NOMO-1 (cell line): ENCODE data around the gene LGI4.

Experiments
- DNase-seq, 2 experiments: peaks; one replicate each; lab custom pipeline; 2025; ENCODE audit not compliant: unreplicated experiment in 2 of 2; lab: John Stamatoyannopoulos, UW

Gene LGI4

DNA sequence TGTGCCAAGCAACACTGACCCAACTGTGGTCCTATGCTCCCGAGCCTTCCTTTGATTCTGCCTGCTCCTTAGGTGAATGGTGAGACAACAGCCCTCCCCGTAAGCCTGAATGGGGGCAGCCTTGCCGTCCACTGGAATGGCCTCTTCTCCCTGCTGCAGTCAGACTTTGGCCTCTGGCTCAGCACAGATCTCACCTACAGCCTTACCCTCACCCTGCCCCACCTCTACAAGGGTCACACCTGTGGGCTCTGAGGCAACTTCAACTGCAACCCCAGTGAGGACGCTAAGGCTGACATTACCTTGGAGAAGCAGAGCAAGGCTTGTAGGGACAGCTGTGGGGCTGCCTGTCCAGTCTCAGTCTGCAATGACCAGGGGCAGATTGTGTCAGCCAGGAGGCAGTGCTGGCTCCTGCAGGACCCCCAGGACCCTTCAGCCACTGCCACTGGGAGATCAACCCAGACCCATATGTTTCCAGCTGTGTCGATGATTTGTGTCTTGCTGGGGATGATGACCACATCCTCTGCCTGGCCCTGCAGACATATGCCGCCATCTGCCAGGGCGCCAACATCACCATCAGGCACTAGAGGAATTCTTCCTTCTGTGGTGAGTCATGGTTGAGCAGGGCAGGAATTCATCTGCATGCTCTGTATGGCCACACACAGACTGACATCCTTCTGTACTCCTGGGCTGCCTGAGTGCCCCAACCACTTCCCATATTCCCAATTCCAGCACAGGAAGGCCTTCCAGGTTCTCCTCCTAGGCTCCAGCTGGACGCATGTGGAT lies 46.5 kb downstream of the LGI4 start:
- no peak for DNase-seq

DNA sequence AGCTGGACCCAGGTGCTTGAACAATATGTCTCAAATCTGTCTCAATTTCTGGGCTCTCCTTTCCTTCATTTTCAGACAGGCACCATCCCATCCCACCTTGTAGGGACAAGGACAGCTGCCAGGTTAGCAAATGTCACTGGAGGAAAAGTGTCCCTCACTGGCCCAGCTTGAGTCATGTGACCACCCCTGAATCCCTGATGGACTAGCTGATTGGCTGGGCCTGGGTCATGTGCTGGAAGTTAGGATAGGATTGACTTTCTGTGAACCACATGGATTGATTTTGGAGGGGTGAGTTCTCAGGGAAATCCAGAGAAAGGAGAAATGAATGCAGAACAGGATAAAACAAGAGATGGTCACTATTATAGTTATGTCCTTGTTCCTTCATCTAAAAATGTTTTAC lies 47.5 kb downstream of the LGI4 start:
- no peak for DNase-seq

DNA sequence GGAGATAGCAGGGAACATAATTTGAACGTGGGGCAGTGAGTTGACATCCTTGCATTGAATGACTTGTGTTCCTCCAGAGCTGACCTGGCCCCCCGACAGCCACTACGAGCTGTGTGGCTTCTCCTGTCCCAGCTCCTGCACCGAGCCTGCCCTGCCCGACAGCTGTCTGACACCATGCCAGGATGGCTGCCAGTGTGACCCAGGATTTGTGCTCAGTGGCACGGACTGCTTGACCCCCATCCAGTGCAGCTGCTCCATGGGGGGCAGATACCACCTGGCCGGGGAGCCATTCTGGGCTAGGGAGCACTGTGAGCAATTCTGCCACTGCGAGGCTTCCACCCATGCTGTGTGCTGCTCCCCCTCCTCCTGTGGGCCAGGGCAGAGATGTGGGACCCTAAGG lies 48.4 kb downstream of the LGI4 start:
- no peak for DNase-seq

DNA sequence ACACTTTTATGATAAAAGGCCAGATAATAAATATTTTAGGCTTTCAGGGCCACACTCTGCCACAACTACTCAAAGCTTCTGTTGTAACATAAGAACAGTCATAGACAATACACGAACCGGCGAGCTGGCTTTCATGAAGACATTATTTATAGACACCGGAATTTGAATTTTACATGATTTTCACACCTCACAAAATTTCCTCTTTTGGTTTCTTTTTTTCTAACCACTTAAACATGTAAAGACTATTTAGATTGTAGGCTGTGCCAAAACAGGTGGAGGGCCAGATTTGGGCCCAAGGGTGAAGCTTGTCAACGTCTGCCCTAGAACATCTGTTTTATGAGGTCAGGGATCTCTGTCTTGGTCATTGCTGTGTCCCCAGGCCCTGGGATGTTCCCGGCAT lies 48.9 kb downstream of the LGI4 start:
- DNase-seq = no peak

DNA sequence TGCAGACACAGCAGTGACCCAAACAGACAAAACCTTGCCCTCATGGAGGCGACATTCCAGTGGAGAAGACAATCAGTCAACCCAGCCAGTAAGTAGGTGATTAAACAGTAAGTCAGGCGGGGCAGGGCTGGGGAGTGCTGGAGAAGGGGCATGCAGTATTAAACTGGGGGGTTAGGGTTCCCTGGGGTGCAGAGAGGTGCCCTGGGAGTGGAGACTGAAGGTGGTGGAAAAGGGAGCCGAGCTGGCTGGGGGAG lies 50.4 kb downstream of the LGI4 start:
- no peak for DNase-seq

DNA sequence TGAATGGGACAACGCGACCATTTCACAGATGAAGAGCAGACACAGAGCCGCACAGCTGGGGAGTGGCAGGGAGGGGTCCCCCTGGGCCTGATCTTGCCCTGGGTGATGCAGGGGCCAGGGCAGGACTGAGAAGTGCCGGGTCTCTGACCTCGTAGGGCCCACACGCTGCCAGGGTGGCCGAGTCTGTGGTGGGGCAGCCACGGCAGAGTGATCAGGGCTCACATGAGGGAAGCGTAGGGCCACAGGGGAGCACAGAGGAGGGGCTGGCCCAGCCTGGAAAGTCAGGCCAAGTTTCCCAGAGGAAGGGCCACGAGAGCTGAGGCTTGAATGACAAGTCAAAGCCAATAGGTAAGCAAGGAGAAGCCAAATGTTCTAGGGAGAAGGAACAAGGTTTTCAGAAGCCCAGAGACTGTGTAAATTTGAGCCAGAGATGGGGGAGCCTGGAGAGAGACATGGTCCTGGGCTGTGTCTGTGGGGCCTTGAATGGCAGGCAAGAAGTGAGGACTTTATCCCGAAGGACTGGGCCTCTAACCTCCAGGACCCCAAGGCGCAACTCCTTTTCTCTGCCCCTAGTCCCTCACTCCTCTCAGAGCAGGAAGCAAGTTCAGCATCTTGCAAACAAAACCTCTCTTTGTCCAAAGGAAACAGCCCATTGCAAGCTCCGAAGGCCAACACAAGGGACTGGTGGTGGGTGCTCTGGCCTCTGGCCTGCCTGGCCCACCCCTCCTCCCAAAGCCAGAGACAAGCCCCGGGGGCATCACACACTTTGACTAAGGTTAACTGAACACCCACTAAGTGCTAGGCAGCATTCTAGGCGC lies 51.0 kb downstream of the LGI4 start:
- no peak for DNase-seq

DNA sequence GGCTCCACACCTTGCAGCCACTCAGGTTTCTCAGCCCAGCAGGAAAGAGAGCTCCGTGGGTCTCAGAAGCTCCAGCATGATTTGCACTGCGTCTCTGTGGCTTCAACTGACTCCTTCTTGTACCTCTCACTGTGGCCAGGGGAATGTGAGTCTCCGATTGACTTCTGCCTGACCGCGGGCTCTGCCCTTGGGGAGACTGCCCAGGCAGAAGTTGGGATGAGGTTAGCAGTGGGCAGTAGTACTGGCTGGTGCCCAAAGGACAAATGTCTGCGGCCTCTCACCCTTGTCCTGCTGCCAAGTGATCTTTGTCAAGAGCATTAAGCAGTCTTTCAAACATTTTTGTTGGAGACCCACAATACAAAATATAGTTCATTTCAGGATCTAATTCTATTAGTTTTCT lies 53.7 kb downstream of the LGI4 start:
- no peak for DNase-seq

DNA sequence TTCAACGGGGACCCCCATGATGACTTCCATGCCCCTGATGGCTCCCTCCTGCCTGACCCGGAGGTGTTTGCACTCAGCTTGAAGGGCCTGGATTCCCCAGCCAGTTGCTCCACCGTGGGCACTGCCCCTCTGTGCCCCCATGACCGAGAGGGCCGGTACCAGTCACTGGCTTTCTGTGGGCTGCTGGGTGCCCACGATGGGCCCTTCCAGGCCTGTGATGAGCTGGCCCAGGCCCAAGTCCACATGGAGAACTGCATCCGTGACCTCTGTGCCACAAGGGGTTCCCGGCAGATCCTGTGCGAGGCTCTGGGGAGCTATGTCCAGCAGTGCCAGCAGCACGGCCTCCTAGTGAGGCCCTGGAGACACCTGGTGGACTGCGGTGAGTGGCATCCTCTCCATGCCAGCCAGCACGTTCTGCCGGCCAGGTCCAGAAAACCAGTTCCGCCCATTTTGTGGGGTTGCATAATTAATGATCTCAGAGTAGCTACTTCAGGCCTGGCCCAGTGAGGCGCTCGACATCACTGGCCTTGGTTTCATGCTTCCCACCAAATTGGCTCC lies 54.2 kb downstream of the LGI4 start:
- no peak for DNase-seq

DNA sequence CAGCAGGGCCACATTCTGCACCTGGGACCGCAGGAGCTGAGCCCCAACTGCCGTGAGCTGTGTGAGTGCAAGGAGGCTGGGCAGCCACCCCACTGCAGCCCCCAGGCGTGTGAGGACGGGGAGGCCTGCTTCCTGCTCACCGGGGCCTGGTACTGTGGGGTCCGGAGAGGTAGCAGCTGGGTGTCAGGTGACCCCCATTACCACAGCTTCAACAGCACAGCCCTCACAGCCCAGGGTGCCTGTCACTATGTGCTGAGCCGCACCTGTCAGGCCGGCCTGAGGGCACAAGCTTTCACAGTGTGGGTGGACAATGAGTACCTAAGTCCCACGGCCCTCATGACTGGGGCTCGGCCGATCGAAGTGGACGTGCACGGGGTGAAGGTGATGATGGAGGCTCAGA lies 55.0 kb downstream of the LGI4 start:
- DNase-seq = no peak

DNA sequence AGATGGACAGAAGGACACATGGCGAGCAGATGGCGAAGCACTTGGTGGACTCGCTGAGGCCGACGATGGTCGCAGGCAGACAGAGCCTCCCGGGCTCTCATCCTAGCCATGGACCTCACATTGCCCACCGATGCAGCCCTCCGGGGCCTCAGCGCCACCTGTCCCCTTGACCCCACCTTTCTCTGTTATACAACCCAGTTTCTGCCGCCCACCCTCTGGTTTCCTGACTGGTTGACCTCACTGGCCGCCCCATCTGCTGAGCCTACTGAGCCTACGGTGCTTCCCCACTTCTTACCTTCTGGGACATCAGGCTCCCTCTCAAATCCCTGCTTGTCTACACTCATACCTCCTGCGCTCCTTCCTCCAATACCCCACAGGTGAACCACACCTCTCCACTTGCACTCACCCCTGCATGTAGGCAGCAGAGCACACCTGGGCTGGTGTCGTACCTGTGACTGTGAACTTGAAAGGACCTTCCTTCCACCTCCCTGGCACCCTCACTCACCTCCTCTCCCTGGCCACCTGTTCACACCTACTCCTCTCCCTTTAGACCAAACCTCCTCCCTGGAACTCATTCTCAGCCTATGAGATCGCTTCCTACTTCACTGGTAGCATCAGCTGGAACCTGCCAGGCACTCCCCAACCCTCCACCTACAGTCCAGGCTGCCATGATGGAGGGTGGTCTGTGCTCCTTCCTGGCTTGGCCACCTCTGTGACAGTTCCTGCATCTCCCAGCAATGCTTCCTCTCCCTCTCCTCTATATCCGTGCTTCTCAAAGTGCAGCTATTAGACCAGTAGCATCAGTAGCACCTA lies 57.2 kb downstream of the LGI4 start:
- no peak for DNase-seq

DNA sequence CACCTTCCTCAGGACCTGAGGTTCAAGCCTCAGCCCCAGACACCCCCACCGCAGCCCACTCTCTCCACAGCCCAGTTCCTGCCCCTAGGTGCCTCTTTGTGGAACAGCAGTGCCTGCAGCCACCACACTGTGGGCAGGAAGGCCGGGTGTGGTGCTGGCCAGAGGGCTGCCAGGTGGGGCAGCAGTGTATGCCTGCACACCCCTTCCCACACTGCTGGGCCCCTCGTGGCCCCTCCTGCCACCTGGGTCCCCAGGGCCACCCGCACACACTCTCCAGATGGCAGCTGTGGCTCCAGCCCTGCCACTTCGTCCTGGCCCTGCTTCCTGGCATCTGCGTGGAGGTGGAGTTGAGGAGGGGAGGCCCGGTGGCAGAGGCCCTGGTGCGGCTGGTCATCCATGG lies 58.2 kb downstream of the LGI4 start:
- DNase-seq = no peak

DNA sequence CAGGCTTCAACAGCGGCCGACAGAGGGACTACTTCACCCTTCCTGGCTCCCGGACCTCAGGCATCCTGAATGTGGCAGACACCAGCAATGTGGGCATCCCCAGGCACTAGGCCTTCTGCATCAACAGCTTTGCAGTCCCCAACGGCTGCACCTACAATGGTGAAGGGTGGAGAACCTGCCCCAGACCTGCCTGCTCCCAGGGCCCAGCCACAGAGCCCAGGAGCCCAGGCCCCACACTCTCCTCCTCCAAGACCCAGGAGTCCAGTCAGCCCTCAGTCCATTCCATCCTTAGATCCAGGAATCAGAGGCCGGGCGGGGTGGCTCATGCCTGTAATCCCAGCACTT lies 58.9 kb downstream of the LGI4 start:
- no peak for DNase-seq

DNA sequence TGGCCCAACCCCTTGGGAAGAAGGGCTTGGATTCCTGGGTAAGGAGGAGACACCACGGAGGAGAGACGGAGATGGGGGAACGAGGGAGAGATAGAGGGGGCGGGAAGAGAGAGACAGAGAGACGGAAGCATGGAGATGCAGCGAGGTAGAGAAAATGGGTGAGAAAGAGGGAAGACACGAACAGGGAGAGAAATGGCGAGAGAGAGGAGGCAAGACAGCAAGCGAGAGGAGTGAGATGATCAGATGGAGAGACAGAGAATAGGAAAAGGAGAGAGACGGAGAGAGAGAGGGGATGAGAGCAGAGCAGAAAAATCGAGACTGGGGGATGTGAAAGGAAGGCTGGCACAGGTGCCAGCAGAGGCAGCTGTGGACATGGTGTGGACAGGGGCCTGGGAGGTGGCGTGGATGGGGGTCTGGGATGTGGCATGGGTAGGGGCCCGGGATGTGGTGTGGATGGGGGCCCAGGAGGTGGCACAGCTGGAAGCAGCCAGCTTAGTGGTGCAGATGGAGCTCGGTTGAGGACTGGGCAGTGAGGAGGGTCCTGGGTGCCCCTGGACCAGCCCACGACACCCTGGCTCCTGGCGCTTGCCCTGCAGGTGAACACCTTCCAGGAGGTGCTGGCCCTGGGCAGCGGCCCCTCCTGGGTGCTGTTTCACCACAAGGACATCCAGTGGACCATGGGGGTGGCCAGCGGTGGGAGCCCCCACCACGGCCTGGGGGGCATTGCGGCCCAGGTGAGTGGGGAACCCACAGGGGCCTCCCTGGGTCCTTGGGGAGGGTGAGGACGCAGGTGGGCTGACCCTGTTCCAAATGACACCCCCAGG lies 59.4 kb downstream of the LGI4 start:
- DNase-seq = no peak
